Measurements from ENCODE around the gene PAIP1.

PAIP1 gene

GRCh38 chr5:43540746-43541145 lies 16.1 kb downstream of the PAIP1 start:
- Histone ChIP-seq H3K9me2 (ENCODE audit: low read depth, low read length) (no peaks in the 10 kb centered on the region), H3K9me3 (ENCODE audit: low read length) (no peaks in the 10 kb centered on the region), H3F3A (ENCODE audit: insufficient read depth, low read length) (no peaks in the 10 kb centered on the region), H3K27ac (ENCODE audit: low read depth, low read length, poor library complexity, severe bottlenecking) (no peak overlapping the region), H3K9ac (ENCODE audit: low read length) (no peak overlapping the region), H3K4me3 (ENCODE audit: low read depth, low read length, poor library complexity, severe bottlenecking) (no peak overlapping the region), H3K36me3 (ENCODE audit: insufficient read depth, low read length) (peaks cover 93% of the 10 kb centered on the region), H4K20me1 (ENCODE audit: insufficient read depth, low read length) (no peaks in the 10 kb centered on the region), H3K4me2 (ENCODE audit: low read length) (no peak overlapping the region), H3K27me3 (ENCODE audit: insufficient read depth, low read length) (no peaks in the 10 kb centered on the region), H3K4me1 (ENCODE audit: insufficient read depth, low read length, severe bottlenecking) (no peaks in the 10 kb centered on the region), H2AFZ (ENCODE audit: low read length) (no peak overlapping the region), H3K79me2 (ENCODE audit: insufficient read depth, low read length) (0 out of 2 replicates have a peak, but pooled peaks cover 3% of the 10 kb centered on the region)
- TF ChIP-seq EZH2 (IDR thresholded peaks at IDR 0.05; ENCODE audit: borderline replicate concordance, low read length), result no peak
- TF ChIP-seq CTCF (IDR thresholded peaks at IDR 0.05; ENCODE audit: low read length), result no peak

GRCh38 chr5:43536972-43537371 lies 19.9 kb downstream of the PAIP1 start:
- Histone ChIP-seq H3K36me3 (ENCODE audit: insufficient read depth, low read length) (peaks cover 94% of the 10 kb centered on the region), H3K9me3 (ENCODE audit: low read length) (no peaks in the 10 kb centered on the region), H3K9ac (ENCODE audit: low read length) (no peak overlapping the region), H3K9me2 (ENCODE audit: low read depth, low read length) (no peaks in the 10 kb centered on the region), H4K20me1 (ENCODE audit: insufficient read depth, low read length) (no peaks in the 10 kb centered on the region), H3K79me2 (ENCODE audit: insufficient read depth, low read length) (0 out of 2 replicates have a peak, but pooled peaks cover 3% of the 10 kb centered on the region), H3K27me3 (ENCODE audit: insufficient read depth, low read length) (no peaks in the 10 kb centered on the region), H3K4me1 (ENCODE audit: insufficient read depth, low read length, severe bottlenecking) (no peaks in the 10 kb centered on the region), H3K4me2 (ENCODE audit: low read length) (no peak overlapping the region), H3K27ac (ENCODE audit: low read depth, low read length, poor library complexity, severe bottlenecking) (no peak overlapping the region), H3F3A (ENCODE audit: insufficient read depth, low read length) (peaks cover 1% of the 10 kb centered on the region; the same call in 1 of the 2 replicates), H3K4me3 (ENCODE audit: low read depth, low read length, poor library complexity, severe bottlenecking) (no peak overlapping the region), H2AFZ (ENCODE audit: low read length) (no peak overlapping the region)
- TF ChIP-seq EZH2 (IDR thresholded peaks at IDR 0.05; ENCODE audit: borderline replicate concordance, low read length), result no peak
- no peak for TF ChIP-seq CTCF (IDR thresholded peaks at IDR 0.05; ENCODE audit: low read length)

- no peak overlapping the region for H3K4me2 ChIP-seq (ENCODE audit: low read length)
- H3K27me3 ChIP-seq (ENCODE audit: insufficient read depth, low read length), result no peaks in the 10 kb centered on the region
- H4K20me1 ChIP-seq (ENCODE audit: insufficient read depth, low read length), result no peaks in the 10 kb centered on the region
- H3F3A ChIP-seq (ENCODE audit: insufficient read depth, low read length), result peaks cover 5% of the 10 kb centered on the region; the same call in 1 of the 2 replicates
- no peaks in the 10 kb centered on the region for H3K79me2 ChIP-seq (ENCODE audit: insufficient read depth, low read length)
- H3K4me1 ChIP-seq (ENCODE audit: insufficient read depth, low read length, severe bottlenecking), result no peaks in the 10 kb centered on the region
- no peak overlapping the region for H2AFZ ChIP-seq (ENCODE audit: low read length)
- no peak for TF ChIP-seq EZH2 (IDR thresholded peaks at IDR 0.05; ENCODE audit: borderline replicate concordance, low read length)
- TF ChIP-seq CTCF (IDR thresholded peaks at IDR 0.05; ENCODE audit: low read length), result no peak
- peaks cover 96% of the 10 kb centered on the region for H3K36me3 ChIP-seq (ENCODE audit: insufficient read depth, low read length)
- H3K9me2 ChIP-seq (ENCODE audit: low read depth, low read length), result no peaks in the 10 kb centered on the region
- H3K9me3 ChIP-seq (ENCODE audit: low read length), result no peaks in the 10 kb centered on the region
- H3K9ac ChIP-seq (ENCODE audit: low read length), result no peak overlapping the region
- H3K4me3 ChIP-seq (ENCODE audit: low read depth, low read length, poor library complexity, severe bottlenecking), result no peak overlapping the region
- H3K27ac ChIP-seq (ENCODE audit: low read depth, low read length, poor library complexity, severe bottlenecking), result no peak overlapping the region
These were observed 23.2 kb downstream of the PAIP1 start for GRCh38 chr5:43533646-43534045.
